H9 (cell line): ENCODE data around the gene P3H3. TPM values are rescaled to one million over a fixed set of nuclear protein-coding genes. Genes with fewer than 3 reads are reported as not detected.

Source experiments
- total RNA-seq: library from RNA; stranded (reverse); gene quantifications from 2 replicates; pipeline ENCODE4 v1.2.1, GENCODE V29; 2021

Gene P3H3
- total RNA-seq, 1 experiment from 2014 or later: 55.0 TPM

Other genes with a start within 250 kb of the P3H3 start
- gene CHD4, start 221.0 kb upstream of the P3H3 start, total RNA-seq: 334 and 346 TPM in 2 replicates
- gene LPAR5, start 192.4 kb upstream of the P3H3 start, total RNA-seq: 0.22 TPM in 2 replicates
- 1.3 and 1.9 TPM in 2 replicates for gene ACRBP, start 181.0 kb upstream of the P3H3 start, total RNA-seq
- gene ING4, start 165.3 kb upstream of the P3H3 start, total RNA-seq: 20.1 TPM in 2 replicates
- gene ZNF384, start 139.0 kb upstream of the P3H3 start, total RNA-seq: 83.5 and 88.0 TPM in 2 replicates
- 5.2 and 6.6 TPM in 2 replicates for gene PIANP, start 127.6 kb upstream of the P3H3 start, total RNA-seq
- gene COPS7A, start 104.4 kb upstream of the P3H3 start, total RNA-seq: 34.2 and 35.9 TPM in 2 replicates
- gene MLF2, start 75.3 kb upstream of the P3H3 start, total RNA-seq: 244 and 258 TPM in 2 replicates
- gene PTMS, start 62.0 kb upstream of the P3H3 start, total RNA-seq: 422 and 438 TPM in 2 replicates
- 1.7 and 2.2 TPM in 2 replicates for gene LAG3, start 55.9 kb upstream of the P3H3 start, total RNA-seq
- gene CD4, start 38.9 kb upstream of the P3H3 start, total RNA-seq: 0.88 and 1.1 TPM in 2 replicates
- gene GPR162, start 6.6 kb upstream of the P3H3 start, total RNA-seq: 4.6 and 6.1 TPM in 2 replicates
- gene GNB3, start 12.5 kb downstream of the P3H3 start, total RNA-seq: 17.3 and 20.0 TPM in 2 replicates
- 45.1 and 48.6 TPM in 2 replicates for gene CDCA3, start 22.9 kb downstream of the P3H3 start, total RNA-seq
- 143 and 144 TPM in 2 replicates for gene USP5, start 23.7 kb downstream of the P3H3 start, total RNA-seq
- 1,177 and 1,211 TPM in 2 replicates for gene TPI1, start 39.1 kb downstream of the P3H3 start, total RNA-seq
- gene SPSB2, start 44.9 kb downstream of the P3H3 start, total RNA-seq: 13.7 and 16.3 TPM in 2 replicates
- gene LRRC23, start 76.4 kb downstream of the P3H3 start, total RNA-seq: 2.1 and 2.6 TPM in 2 replicates
- 165 and 166 TPM in 2 replicates for gene ENO2, start 86.2 kb downstream of the P3H3 start, total RNA-seq
- gene ATN1, start 99.6 kb downstream of the P3H3 start, total RNA-seq: 97.9 and 103 TPM in 2 replicates
- gene RNU7-1, start 115.4 kb downstream of the P3H3 start, total RNA-seq: not detected in 2 replicates
- gene C12orf57, start 115.6 kb downstream of the P3H3 start, total RNA-seq: 195 TPM in 2 replicates
- 18.2 and 19.8 TPM in 2 replicates for gene PTPN6, start 122.9 kb downstream of the P3H3 start, total RNA-seq
- 370 and 383 TPM in 2 replicates for gene PHB2, start 142.3 kb downstream of the P3H3 start, total RNA-seq
- 62.7 and 67.4 TPM in 2 replicates for gene EMG1, start 142.5 kb downstream of the P3H3 start, total RNA-seq
- gene LPCAT3, start 190.1 kb downstream of the P3H3 start, total RNA-seq: 45.0 and 47.7 TPM in 2 replicates
- 3.4 and 4.2 TPM in 2 replicates for gene C1S, start 232.3 kb downstream of the P3H3 start, total RNA-seq